Dedifferentiated amniotic fluid mesenchymal stem cell (primary cell): ENCODE data around the gene TMEM200A.
A peak's percentile ranks its signal among the peaks of the same experiment; 100 is the strongest.

ENCODE experiments used
- DNase-seq: peaks from one replicate; pipeline ENCODE4 v3.0.0-alpha.2; 2016; ENCODE audit errors: extremely low spot score

Gene TMEM200A

DNA sequence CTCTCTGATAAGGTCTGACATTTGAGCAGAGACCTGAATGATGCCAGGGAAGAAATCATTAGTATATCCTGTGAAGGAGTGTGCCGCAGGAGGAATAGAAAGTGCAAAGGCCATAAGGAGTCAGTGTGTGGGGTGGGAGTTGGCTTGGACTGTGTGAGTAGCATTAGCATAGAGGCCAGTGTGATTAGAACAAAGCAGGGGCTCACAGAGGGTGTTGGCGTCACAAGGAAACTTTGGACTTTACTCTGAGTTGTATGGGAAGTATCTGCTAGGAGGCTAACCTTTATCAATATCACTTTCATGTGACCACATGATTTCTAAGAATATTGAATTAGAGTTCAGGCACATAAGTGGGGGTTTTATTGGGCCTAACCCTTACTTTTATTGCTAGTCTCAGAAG, 12.1 kb downstream of the TMEM200A start:
- DNase-seq: no peak

DNA sequence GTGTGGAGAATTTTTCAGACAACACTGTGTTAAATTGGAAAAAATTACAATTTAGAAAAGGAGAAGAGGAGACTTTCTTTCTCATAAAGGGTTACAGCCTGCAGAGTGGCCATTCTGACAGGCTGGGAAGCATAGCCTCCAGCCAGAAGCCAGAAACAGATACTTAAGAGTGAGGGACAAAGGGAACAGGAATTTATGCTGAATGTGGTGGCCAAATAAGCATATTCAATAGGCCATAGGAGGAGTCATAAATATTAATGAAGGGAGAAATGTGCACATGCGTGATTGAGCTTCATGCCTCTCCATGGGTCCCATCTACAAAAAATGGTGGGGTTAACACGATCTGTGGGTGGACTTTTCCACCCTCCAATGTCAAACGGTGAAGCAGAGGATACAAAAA, 13.4 kb downstream of the TMEM200A start:
- no peak for DNase-seq

DNA sequence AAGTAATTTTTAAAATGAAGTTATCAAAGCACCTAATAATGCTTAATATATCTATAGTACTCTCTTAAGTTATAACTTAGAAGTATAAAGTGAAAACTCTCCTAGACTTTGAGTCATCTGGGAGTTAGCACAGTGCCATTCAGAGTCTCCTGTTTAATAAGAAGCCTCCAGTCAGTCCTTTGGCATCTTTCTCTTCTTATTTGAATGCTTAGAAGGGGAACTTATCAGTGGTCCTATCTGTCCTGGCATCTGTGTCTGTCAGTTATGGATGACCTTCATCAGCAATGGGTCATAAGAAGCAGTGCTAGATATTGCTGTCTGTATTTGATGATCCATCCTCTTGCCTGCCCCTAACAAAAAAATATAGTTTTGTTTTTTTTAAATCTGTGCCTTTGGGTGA, 15.2 kb downstream of the TMEM200A start:
- DNase-seq: no peak

DNA sequence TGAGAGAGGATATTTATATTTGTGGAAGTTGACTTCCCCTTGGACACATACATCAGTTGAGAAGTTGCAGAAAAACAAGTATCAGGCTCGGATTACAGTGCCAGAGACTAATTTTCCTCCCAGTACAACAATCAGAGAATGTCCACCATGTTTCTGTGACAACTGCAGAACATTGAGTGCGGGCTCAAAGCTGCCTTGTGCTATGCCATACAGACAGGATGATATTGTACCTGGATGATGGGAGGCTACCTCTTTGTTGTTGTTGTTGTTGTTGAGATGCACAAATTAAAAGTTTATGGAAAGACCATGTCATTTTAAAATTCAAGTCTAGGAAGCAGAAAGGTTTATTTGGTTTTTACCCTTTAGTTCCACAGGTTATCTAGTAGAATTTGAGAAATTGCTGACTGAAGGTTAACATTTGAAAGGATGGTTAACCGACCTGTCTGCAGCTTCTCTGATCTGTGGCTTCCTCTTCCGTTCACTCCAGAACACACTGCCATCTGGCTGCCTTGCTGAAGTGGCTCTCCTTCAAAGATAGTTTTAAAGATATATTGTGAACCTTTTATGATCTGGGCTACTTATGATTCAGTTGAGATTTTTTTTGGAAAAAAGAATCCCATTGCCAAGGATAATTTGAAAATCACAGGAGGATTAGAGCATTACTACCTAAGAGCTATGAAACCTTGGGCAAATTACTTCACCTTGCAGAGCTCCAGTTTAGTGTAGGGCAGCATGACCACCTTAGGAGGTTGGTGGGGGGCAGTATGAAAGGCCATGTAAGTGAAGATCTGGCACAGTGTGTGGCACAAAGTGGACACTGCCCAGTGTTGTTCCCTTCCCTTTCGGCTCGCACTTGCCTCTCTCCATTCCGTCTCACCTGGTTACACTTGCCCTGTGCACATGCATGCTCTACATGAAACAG, 15.9 kb downstream of the TMEM200A start:
- no peak for DNase-seq

DNA sequence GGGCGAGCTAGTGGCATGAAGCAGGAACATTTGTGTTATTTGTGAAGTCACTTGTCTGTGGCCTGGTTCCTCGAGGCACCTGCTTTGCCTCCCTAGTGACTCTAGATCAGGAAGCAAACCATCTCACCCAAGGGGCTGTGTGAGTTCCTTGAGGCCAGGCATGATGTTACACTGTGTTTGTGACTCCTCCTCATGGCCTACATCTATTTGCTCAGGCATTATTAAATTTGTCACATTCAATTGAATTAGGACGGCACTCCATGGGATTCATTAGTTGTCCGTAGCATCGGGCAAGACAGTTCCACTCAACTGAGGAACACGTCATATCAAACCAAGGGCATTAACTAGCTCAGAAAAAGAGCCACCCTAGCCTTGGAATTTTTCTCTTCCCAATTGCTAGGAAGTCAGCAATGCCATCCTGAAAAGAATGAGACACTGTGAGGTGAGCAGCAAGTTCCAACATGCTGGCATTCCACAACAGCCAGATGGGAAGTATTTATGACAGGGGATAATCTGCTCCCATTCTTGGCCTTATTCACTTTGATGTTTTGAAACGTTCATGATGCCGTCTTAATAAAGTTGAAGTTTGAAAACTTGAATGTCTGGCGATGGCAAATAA, 17.2 kb downstream of the TMEM200A start:
- no peak for DNase-seq

DNA sequence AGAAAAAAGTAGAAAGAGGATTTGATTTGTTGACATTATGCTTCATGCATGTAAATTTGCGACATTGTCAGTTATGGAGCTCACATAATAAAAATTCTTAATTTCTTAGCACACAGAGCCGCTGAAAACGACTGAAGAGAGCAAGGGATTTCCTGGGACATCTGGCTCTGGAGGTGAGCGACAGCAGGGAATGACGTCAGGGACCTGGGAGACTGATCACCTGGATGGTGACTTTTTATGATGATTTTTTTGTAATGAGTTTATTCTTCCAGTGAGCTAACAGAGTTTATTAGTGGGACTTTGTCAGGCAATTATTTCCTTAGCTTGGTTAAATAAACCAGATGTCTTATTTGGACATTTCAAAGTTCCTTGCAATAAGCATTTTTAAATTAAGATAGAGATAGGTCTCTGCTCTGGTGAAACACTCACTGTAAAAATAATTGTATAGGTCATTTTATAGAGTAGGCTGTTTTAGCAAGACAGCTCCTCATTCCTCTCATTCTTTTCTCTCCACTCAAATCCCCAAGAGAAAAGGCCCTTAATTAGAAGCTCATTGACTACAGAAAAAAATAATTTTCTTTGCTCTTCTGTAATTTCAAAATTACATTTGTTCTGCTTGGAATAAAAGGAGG, 19.4 kb downstream of the TMEM200A start:
- DNase-seq: peak; percentile 48

DNA sequence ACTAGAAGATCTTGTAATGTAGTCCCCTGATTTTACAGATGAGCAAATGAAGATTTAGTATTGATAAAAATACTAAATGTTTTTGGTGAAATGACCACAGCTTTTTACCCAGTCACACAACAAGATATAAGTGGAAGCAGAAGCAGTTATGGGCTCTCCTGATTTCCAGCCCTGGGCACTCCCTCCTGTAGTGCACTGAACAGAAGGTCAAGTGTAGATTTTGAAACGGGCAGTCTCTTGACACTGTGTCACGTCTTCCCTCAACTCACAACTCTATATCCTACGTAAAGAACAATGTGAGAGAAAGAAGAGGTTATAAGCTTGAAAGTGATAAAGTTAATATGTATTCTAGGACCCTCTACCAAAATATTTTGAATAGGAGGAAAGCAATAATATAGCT, 23.3 kb downstream of the TMEM200A start:
- DNase-seq: no peak

DNA sequence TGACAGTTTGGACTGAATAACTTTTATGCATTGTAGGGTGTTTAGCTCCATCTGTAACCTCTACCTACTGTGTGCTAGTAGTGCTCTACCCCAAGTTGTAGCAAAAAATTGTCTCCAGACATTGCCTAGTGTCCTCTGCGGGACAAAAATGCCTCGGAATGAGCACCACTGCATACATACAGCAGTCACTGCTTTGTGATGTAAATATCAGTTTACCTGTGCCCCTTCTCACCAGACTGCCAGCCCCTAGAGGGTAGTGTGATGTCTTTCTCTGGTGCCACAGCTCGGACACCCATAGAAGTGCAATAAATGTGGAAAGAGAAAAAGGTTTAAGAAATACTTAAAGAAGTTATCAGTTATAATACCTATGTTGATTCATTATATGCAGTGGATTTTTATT, 25.1 kb downstream of the TMEM200A start:
- DNase-seq: no peak

DNA sequence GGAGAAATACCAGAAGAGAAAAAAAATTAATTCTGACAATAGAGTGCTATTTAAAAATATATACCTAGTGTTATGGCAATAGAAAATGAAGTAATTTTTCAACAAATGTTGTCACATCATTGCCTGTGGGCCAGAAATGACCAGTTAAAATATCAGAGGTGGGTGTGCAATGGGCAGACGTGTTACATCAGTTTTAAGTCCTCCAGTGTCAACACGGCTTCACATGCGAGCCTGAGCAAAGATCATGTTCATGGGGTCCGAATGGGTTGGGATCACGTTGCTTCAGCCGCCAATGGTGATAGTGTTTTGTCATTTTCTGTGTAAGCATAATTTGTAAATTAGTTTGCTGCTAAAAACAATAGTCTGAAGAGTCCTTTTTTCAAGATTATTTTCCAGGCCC, 27.5 kb downstream of the TMEM200A start:
- no peak for DNase-seq

DNA sequence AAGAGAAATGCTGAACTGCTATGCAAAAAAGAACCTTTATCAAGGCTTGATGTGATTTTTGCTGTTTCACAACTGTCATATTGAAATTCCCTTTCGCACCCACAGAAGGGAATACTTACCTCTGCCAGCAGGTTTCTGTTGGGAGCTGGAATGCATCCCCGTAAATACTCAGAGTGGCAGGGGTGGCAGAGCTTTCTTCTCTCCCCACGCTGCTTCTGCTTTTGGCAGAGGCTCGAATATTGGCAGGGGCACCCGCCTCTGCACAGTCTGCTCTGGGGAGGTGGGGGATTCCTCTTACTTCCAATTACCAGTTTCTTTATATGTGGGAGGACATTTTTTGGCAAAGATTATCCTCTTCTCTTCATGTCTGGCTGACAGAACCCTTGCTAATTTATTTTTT, 28.4 kb downstream of the TMEM200A start:
- no peak for DNase-seq

DNA sequence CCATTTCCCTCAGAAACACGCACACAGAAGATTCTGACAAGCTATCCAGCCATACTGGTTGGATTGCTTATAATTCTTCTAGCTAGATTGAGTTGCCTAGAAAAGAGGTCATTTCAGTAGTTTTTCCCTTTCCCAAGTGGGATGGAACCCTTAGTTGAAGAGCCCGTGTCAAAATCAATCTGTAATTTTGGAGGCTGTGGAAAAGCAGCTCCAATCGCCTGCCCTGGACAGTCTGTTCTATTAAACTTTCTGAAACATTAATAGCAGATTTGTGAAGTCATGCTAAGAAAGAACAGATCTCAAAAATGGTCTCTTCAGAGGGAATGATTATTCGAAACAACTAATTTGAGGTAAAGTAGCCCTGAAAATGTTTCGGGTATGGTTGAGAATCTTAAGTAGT, 29.3 kb downstream of the TMEM200A start:
- no peak for DNase-seq

DNA sequence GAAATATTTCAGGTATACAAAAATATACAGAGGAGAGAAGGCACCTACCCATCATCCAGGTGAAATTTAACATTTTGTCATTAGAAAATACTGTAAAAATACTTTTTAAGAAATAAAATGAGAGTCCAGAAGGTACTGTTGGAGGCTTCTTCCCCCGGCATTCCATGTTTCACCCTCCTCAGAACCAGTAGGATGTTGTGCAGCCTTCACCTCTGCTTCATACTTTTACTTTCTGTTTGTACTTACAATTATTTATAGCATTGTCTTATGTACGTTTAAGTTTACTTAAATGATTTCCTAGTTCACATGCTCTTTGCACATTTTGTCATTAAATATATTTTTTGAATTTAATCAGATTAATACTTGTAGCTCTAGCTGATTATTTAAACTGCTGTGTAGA, 30.9 kb downstream of the TMEM200A start:
- DNase-seq: no peak

DNA sequence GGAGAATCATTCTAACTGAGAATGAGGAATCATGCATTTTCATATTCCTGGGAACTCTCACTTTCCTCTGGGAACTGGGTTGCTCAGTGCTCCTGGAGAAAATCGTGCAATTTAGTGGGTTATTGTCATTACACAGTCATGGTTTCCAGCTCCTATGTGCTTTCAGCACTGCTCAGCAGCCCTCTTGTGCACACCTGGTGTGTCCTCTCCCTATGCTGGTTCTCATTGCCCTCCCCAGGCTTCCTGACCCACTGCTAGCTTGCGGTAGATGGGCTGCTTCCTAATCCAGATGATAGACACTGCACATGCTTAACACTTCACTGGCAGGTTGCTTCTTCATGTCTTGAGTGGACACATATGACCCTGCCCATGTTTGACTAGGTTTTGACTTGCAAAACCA, 39.7 kb downstream of the TMEM200A start:
- no peak for DNase-seq

DNA sequence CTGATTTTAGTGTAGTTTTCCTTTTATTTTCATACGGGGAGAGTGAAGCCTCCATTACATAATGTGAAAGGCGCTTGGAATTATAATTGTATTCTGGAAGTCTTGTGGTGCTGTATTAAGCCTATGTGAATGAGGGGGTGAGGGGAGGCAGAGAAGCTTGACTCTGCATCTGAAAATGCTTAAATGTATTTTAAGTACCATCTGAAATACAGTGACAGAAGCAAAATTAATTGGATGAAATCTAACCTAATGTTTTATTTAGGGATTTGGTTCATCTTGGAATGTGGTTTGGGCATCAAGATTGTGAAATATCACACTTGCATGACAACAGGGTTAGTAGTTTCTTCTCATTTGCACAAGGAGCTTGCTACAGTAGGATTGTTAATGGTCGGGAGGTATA, 41.2 kb downstream of the TMEM200A start:
- DNase-seq: no peak

DNA sequence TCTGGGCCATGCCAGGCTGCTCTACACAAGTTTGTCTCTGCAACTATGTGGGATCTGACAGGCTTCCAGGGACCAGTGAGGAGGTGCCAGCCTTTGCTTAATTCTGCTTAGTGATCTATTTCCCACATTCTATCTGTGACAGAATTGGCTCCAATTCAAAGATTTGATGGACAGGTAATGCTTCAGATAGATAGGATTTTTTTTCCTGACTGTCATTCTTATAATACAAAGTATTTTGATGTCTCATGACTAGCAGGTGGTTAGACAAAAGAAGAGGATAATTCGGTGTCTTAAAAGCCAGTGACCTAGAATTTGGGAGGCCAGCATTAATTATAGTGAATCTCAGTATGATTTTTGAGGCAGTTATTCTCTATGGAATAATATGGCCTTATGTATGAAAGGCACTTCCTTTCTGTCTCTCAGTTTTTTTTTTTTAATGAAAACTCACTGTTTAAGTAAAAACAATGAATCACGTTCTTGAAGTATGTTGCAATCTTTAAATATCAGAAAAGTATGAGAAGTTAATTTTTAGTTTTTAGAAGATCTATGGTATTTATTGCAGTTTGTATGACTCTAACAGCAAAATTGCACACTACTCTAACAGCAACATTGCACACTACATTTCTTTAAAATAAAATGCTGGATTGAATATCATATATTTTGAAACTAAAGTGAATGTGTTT, 43.7 kb downstream of the TMEM200A start:
- DNase-seq: peak; percentile 52

DNA sequence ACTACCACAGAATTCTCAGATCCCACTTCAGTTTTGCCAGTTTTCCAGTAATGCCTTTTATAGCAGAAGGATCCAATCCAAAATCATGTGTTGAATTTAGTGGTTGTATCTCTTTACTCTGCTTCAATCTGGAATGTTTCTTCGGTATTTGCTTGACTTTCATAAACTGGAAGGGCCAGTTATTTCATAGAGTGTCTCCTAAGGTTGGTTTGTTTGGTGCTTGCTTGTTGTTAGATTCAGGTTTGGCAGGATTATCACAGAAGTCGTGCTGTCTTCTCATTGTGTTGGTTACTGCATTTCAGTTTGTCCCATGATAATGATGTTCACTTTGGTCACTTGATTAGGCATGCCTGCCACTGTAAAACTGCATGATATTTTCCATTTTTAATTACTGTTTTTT, 45.7 kb downstream of the TMEM200A start:
- no peak for DNase-seq

DNA sequence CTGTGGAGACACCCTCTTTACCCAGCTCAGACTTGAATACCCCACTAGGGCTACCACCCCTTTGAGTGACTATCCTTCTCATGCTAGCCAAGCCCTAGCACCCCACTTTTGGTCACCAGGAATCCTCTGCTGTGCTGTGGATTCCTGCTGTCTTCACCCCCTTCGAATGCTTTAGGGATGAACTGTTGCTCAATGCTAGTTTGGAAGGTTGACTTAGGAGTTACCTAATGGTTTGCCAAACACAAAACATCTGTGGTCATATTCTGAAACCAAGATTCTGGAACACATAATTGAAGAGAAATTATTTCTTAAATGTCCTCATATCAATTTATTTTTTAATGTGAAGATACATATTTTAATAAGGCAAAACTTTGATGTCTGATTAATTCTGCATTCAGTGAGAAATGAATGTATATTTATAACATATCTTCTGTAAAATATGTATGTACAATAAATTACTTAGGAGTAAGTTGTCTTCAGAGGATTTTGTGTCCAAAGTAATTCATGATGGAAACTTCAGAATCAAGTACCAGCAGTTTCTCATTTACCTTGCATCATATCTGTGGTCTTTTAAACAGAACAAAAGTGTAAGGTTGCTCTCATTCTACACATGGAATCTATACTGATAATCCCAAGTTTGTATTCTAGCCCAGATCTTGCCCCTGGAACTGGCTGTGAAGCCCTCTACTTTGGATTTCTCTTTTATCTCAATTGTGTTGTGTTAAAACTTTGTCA, 46.9 kb downstream of the TMEM200A start:
- DNase-seq: no peak

DNA sequence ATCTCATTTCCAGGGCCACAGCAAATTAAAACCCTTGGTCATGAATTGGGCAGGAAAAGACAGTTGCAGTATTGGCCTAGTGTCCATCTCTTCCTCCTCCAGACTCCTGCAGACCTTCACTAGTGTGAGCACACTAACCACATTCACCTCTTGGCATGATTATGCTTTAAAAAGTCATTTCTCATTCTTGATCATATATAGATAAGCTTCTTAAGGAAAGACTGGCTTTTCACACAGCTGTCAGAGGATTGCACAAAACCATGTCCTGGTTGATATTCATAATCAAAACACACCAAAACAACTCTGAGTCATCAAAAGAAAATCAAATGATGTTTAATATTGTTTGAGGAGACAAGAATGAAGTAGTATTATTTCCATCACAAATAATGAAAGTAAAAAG, 52.1 kb downstream of the TMEM200A start:
- no peak for DNase-seq

DNA sequence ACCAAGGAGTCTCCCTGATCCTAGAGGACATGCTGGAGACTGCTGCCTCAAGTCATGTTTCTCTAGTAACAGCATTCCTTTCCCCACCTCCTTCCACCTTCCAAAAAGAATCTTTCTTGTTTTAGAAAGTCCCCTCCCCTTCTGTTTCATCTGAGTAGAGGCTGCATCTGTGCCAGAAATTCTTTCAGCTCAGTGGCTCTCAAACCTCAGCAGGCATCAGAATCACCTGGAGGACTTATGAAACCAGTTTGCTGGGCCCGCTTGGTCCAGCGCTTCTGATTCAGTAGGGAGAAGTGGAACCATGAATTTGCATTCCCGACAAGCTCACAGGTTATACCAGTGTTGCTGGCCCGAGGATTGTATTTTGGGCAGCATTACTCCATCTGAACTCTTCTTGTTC, 55.1 kb downstream of the TMEM200A start:
- no peak for DNase-seq

DNA sequence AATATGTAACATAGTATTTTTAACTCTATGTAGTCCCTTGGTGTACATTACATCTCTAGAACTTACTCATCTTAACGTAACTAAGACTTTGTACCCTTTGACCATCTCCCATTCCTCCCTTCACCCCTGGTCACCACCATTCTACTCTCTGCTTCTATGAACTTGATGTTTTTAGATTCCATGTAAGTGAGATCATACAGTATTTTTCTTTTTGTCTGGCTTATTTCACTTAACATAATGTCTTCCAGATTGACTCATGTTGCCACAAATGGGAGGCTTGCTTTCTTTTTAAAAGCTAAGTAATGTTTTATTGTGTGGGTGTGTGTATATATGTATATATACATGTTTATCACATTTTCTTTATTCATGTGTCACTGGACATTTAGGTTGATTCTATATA, 55.8 kb downstream of the TMEM200A start:
- peak; percentile 37 for DNase-seq

DNA sequence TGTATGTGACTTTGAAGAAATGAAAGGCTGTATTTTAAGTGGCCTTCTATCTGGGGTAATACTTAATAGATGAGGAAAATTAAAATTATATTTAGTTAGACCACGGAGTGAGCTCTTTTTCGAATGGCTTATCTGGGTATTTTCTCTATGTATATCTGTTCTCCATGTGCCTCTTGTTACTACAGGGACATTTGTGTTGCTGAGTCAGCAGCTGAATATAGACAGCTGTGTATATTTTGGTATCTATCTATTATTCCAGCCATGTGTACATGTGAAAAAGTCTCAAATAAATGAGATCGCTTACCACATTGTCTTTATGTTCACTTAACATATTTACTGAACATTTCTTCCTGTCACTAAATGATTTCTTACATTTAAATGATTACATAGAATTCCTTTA, 57.2 kb downstream of the TMEM200A start:
- no peak for DNase-seq

DNA sequence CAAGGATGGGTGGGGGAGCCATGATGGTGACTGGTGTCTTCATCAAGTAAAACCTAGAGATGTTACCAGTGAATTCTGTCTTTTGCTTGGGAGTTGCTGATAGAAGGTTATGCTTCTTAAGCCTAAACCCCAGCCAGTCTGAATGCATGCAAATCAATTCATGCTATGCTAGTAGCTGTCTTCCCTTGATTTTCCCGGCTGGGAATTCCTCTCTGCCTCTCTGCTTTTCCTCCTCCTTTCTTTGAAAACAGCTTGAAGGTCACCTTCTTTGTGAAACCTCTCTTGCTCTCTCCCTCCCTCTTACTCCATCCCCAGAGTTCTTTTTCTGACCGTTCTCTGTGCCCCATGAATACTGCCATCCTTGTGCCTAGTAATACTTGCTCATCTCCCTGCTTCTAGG, 58.9 kb downstream of the TMEM200A start:
- no peak for DNase-seq
